Peyer's patch (tissue), 4 donors: Measurements from ENCODE around the gene RABGAP1. TPM values are rescaled to one million over a fixed set of nuclear protein-coding genes. Genes with fewer than 3 reads are reported as not detected.

ENCODE experiments used
- DNase-seq, 3 donors: peaks; one replicate each; pipeline ENCODE4 v3.0.0-alpha.2; 2017 to 2019
- H3K27ac ChIP-seq, 4 donors: fragments of 200-600 bp; sonication (generic); one replicate each; pipeline ENCODE4 v1.5.1; 2016 to 2019
- H3K27me3 ChIP-seq, 2 donors: fragments of 200-600 bp; sonication (generic); one replicate each; pipeline ENCODE4 v1.5.1; 2019
- H3K36me3 ChIP-seq, 3 donors: fragments of 200-600 bp; sonication (generic); one replicate each; pipeline ENCODE4 v1.5.1; 2016 to 2019
- H3K4me1 ChIP-seq, 4 donors: fragments of 200-600 bp; sonication (generic); one replicate each; pipeline ENCODE4 v1.5.1; 2016 to 2019
- H3K4me3 ChIP-seq, 4 donors: fragments of 200-600 bp; sonication (generic); 1 replicate in 3 of 4; 2 replicates in 1 of 4; pipeline ENCODE4 v1.5.1; 2016 to 2019; ENCODE audit warnings: mild to moderate bottlenecking in 1 of 4
- H3K9me3 ChIP-seq, 4 donors: fragments of 200-600 bp; sonication (generic); one replicate each; pipeline ENCODE4 v1.5.1; 2016 to 2019; ENCODE audit warnings: mild to moderate bottlenecking in 1 of 4
- POLR2A ChIP-seq, 2 donors: fragments of 450-650 bp; IDR thresholded peaks; one replicate each; pipeline ENCODE4 v1.5.1; 2017; ENCODE audit warnings: antibody characterized with exemption in 2 of 2, mild to moderate bottlenecking in 2 of 2, moderate library complexity in 2 of 2
- total RNA-seq, 4 donors: library from RNA; depleted of rRNA; stranded (reverse); fragments of >200 nt; gene quantifications; one replicate each; pipeline ENCODE4 v1.1.0, GENCODE V29; 2016
- TF ChIP-seq, protein P1 (sequence below), 6 experiments: fragments of 450-650 bp in 4 of 6; fragments of 200-600 bp in 2 of 6; sonication (generic) in 1 of 6; IDR thresholded peaks; one replicate each; pipeline ENCODE4 v1.5.1; 2017 to 2019; ENCODE audit warnings: antibody characterized with exemption in 6 of 6, mild to moderate bottlenecking in 3 of 6, moderate library complexity in 1 of 6

Gene RABGAP1
- total RNA-seq, 4 donors from 2014 or later, result 45.0 to 92.4 (median 49.7) TPM

- no peaks in the 10 kb centered on the region for H3K36me3 ChIP-seq
- no peaks in the 10 kb centered on the region for H3K27me3 ChIP-seq
- H3K27ac ChIP-seq, result peak overlapping the region in 3 of 4 donors; percentile 15 to 71 (median 60)
- no peaks in the 10 kb centered on the region for H3K9me3 ChIP-seq
- TF ChIP-seq, protein P1, sequence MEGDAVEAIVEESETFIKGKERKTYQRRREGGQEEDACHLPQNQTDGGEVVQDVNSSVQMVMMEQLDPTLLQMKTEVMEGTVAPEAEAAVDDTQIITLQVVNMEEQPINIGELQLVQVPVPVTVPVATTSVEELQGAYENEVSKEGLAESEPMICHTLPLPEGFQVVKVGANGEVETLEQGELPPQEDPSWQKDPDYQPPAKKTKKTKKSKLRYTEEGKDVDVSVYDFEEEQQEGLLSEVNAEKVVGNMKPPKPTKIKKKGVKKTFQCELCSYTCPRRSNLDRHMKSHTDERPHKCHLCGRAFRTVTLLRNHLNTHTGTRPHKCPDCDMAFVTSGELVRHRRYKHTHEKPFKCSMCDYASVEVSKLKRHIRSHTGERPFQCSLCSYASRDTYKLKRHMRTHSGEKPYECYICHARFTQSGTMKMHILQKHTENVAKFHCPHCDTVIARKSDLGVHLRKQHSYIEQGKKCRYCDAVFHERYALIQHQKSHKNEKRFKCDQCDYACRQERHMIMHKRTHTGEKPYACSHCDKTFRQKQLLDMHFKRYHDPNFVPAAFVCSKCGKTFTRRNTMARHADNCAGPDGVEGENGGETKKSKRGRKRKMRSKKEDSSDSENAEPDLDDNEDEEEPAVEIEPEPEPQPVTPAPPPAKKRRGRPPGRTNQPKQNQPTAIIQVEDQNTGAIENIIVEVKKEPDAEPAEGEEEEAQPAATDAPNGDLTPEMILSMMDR (IDR thresholded peaks at IDR 0.05), result no peak
- TF ChIP-seq POLR2A (IDR thresholded peaks at IDR 0.05), result no peak
- peaks cover 0 to 16% (median 3%) of the 10 kb centered on the region in 4 donors for H3K4me1 ChIP-seq
- no peak for DNase-seq
- H3K4me3 ChIP-seq, result no peak overlapping the region
These were observed 108.9 kb downstream of the RABGAP1 start for GRCh38 chr9:123049589-123050222.

- Histone ChIP-seq H3K27ac (no peak overlapping the region), H3K4me1 (peaks cover 0 to 16% (median 3%) of the 10 kb centered on the region in 4 donors)
- TF ChIP-seq, protein P1 (IDR thresholded peaks at IDR 0.05), result no peak
- TF ChIP-seq POLR2A (IDR thresholded peaks at IDR 0.05), result no peak
These were observed 112.2 kb downstream of the RABGAP1 start for GRCh38 chr9:123053046-123053445.

GRCh38 chr9:123053711-123054110 is 112.9 kb downstream of the RABGAP1 start:
- Histone ChIP-seq H3K4me3 (no peak overlapping the region), H3K27me3 (no peaks in the 10 kb centered on the region), H3K4me1 (peaks cover 0 to 16% (median 3%) of the 10 kb centered on the region in 4 donors), H3K9me3 (no peaks in the 10 kb centered on the region), H3K27ac (no peak overlapping the region), H3K36me3 (no peaks in the 10 kb centered on the region)
- TF ChIP-seq POLR2A (IDR thresholded peaks at IDR 0.05), result no peak
- TF ChIP-seq, protein P1 (IDR thresholded peaks at IDR 0.05), result no peak
- no peak for DNase-seq

More at GRCh38 chr9:123053046-123053445, 112.2 kb downstream of the RABGAP1 start:
- H3K27me3 ChIP-seq, result no peaks in the 10 kb centered on the region
- no peaks in the 10 kb centered on the region for H3K9me3 ChIP-seq
- DNase-seq, result no peak
- no peak overlapping the region for H3K4me3 ChIP-seq
- no peaks in the 10 kb centered on the region for H3K36me3 ChIP-seq

- H3K36me3 ChIP-seq, result no peaks in the 10 kb centered on the region
- no peaks in the 10 kb centered on the region for H3K27me3 ChIP-seq
- H3K9me3 ChIP-seq, result no peaks in the 10 kb centered on the region
- TF ChIP-seq, protein P1 (IDR thresholded peaks at IDR 0.05), result no peak
- TF ChIP-seq POLR2A (IDR thresholded peaks at IDR 0.05), result no peak
- no peaks in the 10 kb centered on the region for H3K4me1 ChIP-seq
- H3K27ac ChIP-seq, result peak overlapping the region in 1 of 4 donors; percentile 19
- H3K4me3 ChIP-seq, result no peak overlapping the region
- DNase-seq, result no peak
These were observed 118.0 kb downstream of the RABGAP1 start for GRCh38 chr9:123058834-123059233.

- TF ChIP-seq POLR2A (IDR thresholded peaks at IDR 0.05), result no peak
- TF ChIP-seq, protein P1 (IDR thresholded peaks at IDR 0.05), result no peak
- Histone ChIP-seq H3K36me3 (no peaks in the 10 kb centered on the region), H3K4me1 (no peaks in the 10 kb centered on the region), H3K4me3 (no peak overlapping the region), H3K9me3 (no peaks in the 10 kb centered on the region), H3K27me3 (no peaks in the 10 kb centered on the region), H3K27ac (no peak overlapping the region)
- DNase-seq, result no peak
These were observed 118.8 kb downstream of the RABGAP1 start for GRCh38 chr9:123059472-123060220.
